Muscle of leg (tissue), 11 donors: ENCODE results near the gene RIN1. TPM values are rescaled to one million over a fixed set of nuclear protein-coding genes. Genes with fewer than 3 reads are reported as not detected.

Experiments used
- DNase-seq: peaks from one replicate; pipeline ENCODE4 v3.0.0; 2013
- H3K27ac ChIP-seq: one replicate; pipeline ENCODE4 v1.5.1; 2013; ENCODE audit warnings: mild to moderate bottlenecking, low read length, control low read depth
- H3K27me3 ChIP-seq: one replicate; pipeline ENCODE4 v1.6.1; 2013; ENCODE audit warnings: low read length; ENCODE audit not compliant: control insufficient read depth, insufficient read depth
- H3K36me3 ChIP-seq: one replicate; pipeline ENCODE4 v1.6.1; 2013; ENCODE audit warnings: low read length; ENCODE audit not compliant: control insufficient read depth, insufficient read depth
- H3K4me1 ChIP-seq: one replicate; pipeline ENCODE4 v1.6.1; 2013; ENCODE audit warnings: low read length; ENCODE audit not compliant: control insufficient read depth, insufficient read depth
- H3K4me3 ChIP-seq: one replicate; pipeline ENCODE4 v1.5.1; 2013; ENCODE audit warnings: low read length, control low read depth
- H3K9me3 ChIP-seq: replicated peaks from 2 replicates; pipeline ENCODE4 v1.6.1; 2013; ENCODE audit warnings: low read depth, low read length; ENCODE audit not compliant: control insufficient read depth
- WGBS: methylation state at CpG from one replicate; pipeline ENCODE4 v1.1.5; 2013; ENCODE audit warnings: missing lambda C conversion rate; ENCODE audit not compliant: insufficient coverage; 5-methylcytosine and 5-hydroxymethylcytosine counted together
- polyA plus RNA-seq, 8 donors: library from polyadenylated mRNA; unstranded; fragments of 120-200 nt; gene quantifications; one replicate each; pipeline versions ENCODE4 v1.2.1 to v1.2.3, GENCODE V29; 2013; ENCODE audit warnings: inconsistent platforms in 1 of 8, low replicate concordance in 1 of 8; ENCODE audit not compliant: insufficient read length in 8 of 8, insufficient read depth in 1 of 8
- total RNA-seq: library from RNA; stranded (reverse); fragments of 120-200 nt; gene quantifications from one replicate; pipeline ENCODE4 v1.2.4, GENCODE V29; 2013

Gene RIN1
- total and polyA plus RNA-seq, 9 donors = 5.3 to 9.6 (median 7.6) TPM

GRCh38 chr11:66341502-66342126, 5.4 kb upstream of the RIN1 start:
- 92% methylated on average over 15 of the region's 21 CpGs for whole genome bisulfite sequencing
- Histone ChIP-seq H3K4me1 (peaks cover 39% of the 10 kb centered on the region), H3K27ac (no peak overlapping the region), H3K27me3 (no peaks in the 10 kb centered on the region), H3K36me3 (peaks cover 64% of the 10 kb centered on the region), H3K4me3 (no peak overlapping the region), H3K9me3 (no peaks in the 10 kb centered on the region)
- DNase-seq = no peak

- Histone ChIP-seq H3K4me1 (peaks cover 39% of the 10 kb centered on the region), H3K27ac (no peak overlapping the region), H3K27me3 (no peaks in the 10 kb centered on the region), H3K36me3 (peaks cover 64% of the 10 kb centered on the region), H3K4me3 (no peak overlapping the region), H3K9me3 (no peaks in the 10 kb centered on the region)
- DNase-seq = peak; percentile 0
- WGBS = 91% methylated on average over 26 of the region's 28 CpGs
Observed at GRCh38 chr11:66340596-66341501, 4.6 kb upstream of the RIN1 start.

- peaks cover 64% of the 10 kb centered on the region for H3K36me3 ChIP-seq
- peaks cover 41% of the 10 kb centered on the region for H3K4me1 ChIP-seq
- DNase-seq = no peak
Observed at GRCh38 chr11:66339686-66340483, 3.7 kb upstream of the RIN1 start.

GRCh38 chr11:66339162-66339675, 3.0 kb upstream of the RIN1 start:
- H3K27me3 ChIP-seq = no peaks in the 10 kb centered on the region
- no peak overlapping the region for H3K27ac ChIP-seq
- 86% methylated on average over 6 of the region's 6 CpGs for WGBS
- no peaks in the 10 kb centered on the region for H3K9me3 ChIP-seq
- peaks cover 64% of the 10 kb centered on the region for H3K36me3 ChIP-seq
- H3K4me1 ChIP-seq = peaks cover 41% of the 10 kb centered on the region
- H3K4me3 ChIP-seq = no peak overlapping the region
- peak; percentile 1 for DNase-seq

More at GRCh38 chr11:66339686-66340483, 3.7 kb upstream of the RIN1 start:
- H3K9me3 ChIP-seq = no peaks in the 10 kb centered on the region
- WGBS = 83% methylated on average over 8 of the region's 14 CpGs
- H3K27me3 ChIP-seq = no peaks in the 10 kb centered on the region
- no peak overlapping the region for H3K4me3 ChIP-seq
- no peak overlapping the region for H3K27ac ChIP-seq

- H3K27me3 ChIP-seq = no peaks in the 10 kb centered on the region
- H3K36me3 ChIP-seq = peaks cover 64% of the 10 kb centered on the region
- peak; percentile 9 for DNase-seq
Observed at GRCh38 chr11:66338276-66339161, 2.3 kb upstream of the RIN1 start.

GRCh38 chr11:66337103-66337899, 1.1 kb upstream of the RIN1 start:
- WGBS = 36% methylated on average over 9 of the region's 18 CpGs
- Histone ChIP-seq H3K36me3 (peaks cover 61% of the 10 kb centered on the region), H3K27me3 (no peaks in the 10 kb centered on the region), H3K4me1 (peaks cover 37% of the 10 kb centered on the region), H3K4me3 (no peak overlapping the region), H3K9me3 (no peaks in the 10 kb centered on the region), H3K27ac (peak overlapping the region; percentile 86)
- peak; percentile 22 for DNase-seq

More at GRCh38 chr11:66338276-66339161, 2.3 kb upstream of the RIN1 start:
- no peak overlapping the region for H3K4me3 ChIP-seq
- no peak overlapping the region for H3K27ac ChIP-seq
- peaks cover 37% of the 10 kb centered on the region for H3K4me1 ChIP-seq
- no peaks in the 10 kb centered on the region for H3K9me3 ChIP-seq
- WGBS = 69% methylated on average over 14 of the region's 17 CpGs

GRCh38 chr11:66335531-66336233, 552 bp downstream of the RIN1 start:
- WGBS = 6% methylated on average over 29 of the region's 35 CpGs
- H3K4me1 ChIP-seq = peaks cover 37% of the 10 kb centered on the region
- DNase-seq = no peak

GRCh38 chr11:66334605-66335442, 1.4 kb downstream of the RIN1 start:
- peaks cover 49% of the 10 kb centered on the region for H3K36me3 ChIP-seq
- no peak overlapping the region for H3K27ac ChIP-seq
- peaks cover 37% of the 10 kb centered on the region for H3K4me1 ChIP-seq
- DNase-seq = no peak
- WGBS = 61% methylated on average over 30 of the region's 42 CpGs
- peak overlapping the region; percentile 40 for H3K4me3 ChIP-seq
- no peaks in the 10 kb centered on the region for H3K9me3 ChIP-seq
- H3K27me3 ChIP-seq = no peaks in the 10 kb centered on the region

More at GRCh38 chr11:66335531-66336233, 552 bp downstream of the RIN1 start:
- peak overlapping the region; percentile 40 for H3K4me3 ChIP-seq
- H3K9me3 ChIP-seq = no peaks in the 10 kb centered on the region
- H3K27ac ChIP-seq = peak overlapping the region; percentile 86
- peaks cover 58% of the 10 kb centered on the region for H3K36me3 ChIP-seq
- no peaks in the 10 kb centered on the region for H3K27me3 ChIP-seq
